ENCODE measurements around the gene KIF20B. TPM values are rescaled to one million over a fixed set of nuclear protein-coding genes. Genes with fewer than 3 reads are reported as not detected.

The KIF20B gene
- total and polyA plus RNA-seq, 4 donors = 0.91 to 12.9 (median 1.3) TPM

GRCh38 chr10:89651916-89652573 is 49.3 kb upstream of the KIF20B start:
- no peak for DNase-seq (ENCODE audit: low spot score)
- Histone ChIP-seq H3K36me3 (ENCODE audit: control insufficient read depth in 4 of 4, insufficient read depth in 3 of 4, low read depth in 1 of 4, low read length in 3 of 4) (no peaks in the 10 kb centered on the region), H3K4me3 (ENCODE audit: low read depth in 1 of 3, low read length in 3 of 3) (no peak overlapping the region), H3K27me3 (ENCODE audit: control insufficient read depth in 4 of 4, insufficient read depth in 4 of 4, low read length in 3 of 4) (no peaks in the 10 kb centered on the region), H3K9me3 (ENCODE audit: control insufficient read depth in 4 of 4, low read length in 3 of 4) (peaks cover 0 to 12% (median 4%) of the 10 kb centered on the region in 4 donors), H3K4me1 (ENCODE audit: control insufficient read depth in 4 of 4, insufficient read depth in 4 of 4, low read length in 3 of 4) (peaks cover 3 to 22% (median 9%) of the 10 kb centered on the region in 4 donors), H3K27ac (ENCODE audit: low read depth in 1 of 2, low read length in 2 of 2) (no peak overlapping the region), H3K9ac (ENCODE audit: low read depth in 1 of 2, low read length in 2 of 2) (no peak overlapping the region)
- WGBS = 86% methylated on average over 3 of the region's 3 CpGs
- TF ChIP-seq SP1 (IDR thresholded peaks at IDR 0.05) (no peak), EGR1 (IDR thresholded peaks at IDR 0.05; ENCODE audit: low read depth in 2 of 2) (no peak), YY1 (IDR thresholded peaks at IDR 0.05) (no peak), ZBTB33 (IDR thresholded peaks at IDR 0.05) (no peak), CTCF (IDR thresholded peaks at IDR 0.05; ENCODE audit: low read depth, low read length, missing input control) (no peak), NR2F2 (IDR thresholded peaks at IDR 0.05) (no peak), RXRA (IDR thresholded peaks at IDR 0.05) (no peak), GABPA (IDR thresholded peaks at IDR 0.05 in 1 of 2, conservative IDR thresholded peaks at IDR 0.05 in 1 of 2) (no peak), FOXA1 (IDR thresholded peaks at IDR 0.05) (no peak), ATF3 (IDR thresholded peaks at IDR 0.05) (no peak), FOXA2 (IDR thresholded peaks at IDR 0.05) (no peak), REST (IDR thresholded peaks at IDR 0.05) (no peak), HNF4G (IDR thresholded peaks at IDR 0.05) (no peak), HNF4A (conservative IDR thresholded peaks at IDR 0.05) (no peak)

- H3K9me3 ChIP-seq (ENCODE audit: control insufficient read depth in 4 of 4, low read length in 3 of 4) = peaks cover 0 to 12% (median 4%) of the 10 kb centered on the region in 4 donors
- H3K27ac ChIP-seq (ENCODE audit: low read depth in 1 of 2, low read length in 2 of 2) = no peak overlapping the region
- no peaks in the 10 kb centered on the region for H3K27me3 ChIP-seq (ENCODE audit: control insufficient read depth in 4 of 4, insufficient read depth in 4 of 4, low read length in 3 of 4)
- TF ChIP-seq CTCF (IDR thresholded peaks at IDR 0.05; ENCODE audit: low read depth, low read length, missing input control) (no peak), ZBTB33 (IDR thresholded peaks at IDR 0.05) (no peak), TAF1 (conservative IDR thresholded peaks at IDR 0.05) (no peak), SP1 (IDR thresholded peaks at IDR 0.05) (no peak), FOXA2 (IDR thresholded peaks at IDR 0.05) (no peak)
- H3K36me3 ChIP-seq (ENCODE audit: control insufficient read depth in 4 of 4, insufficient read depth in 3 of 4, low read depth in 1 of 4, low read length in 3 of 4) = no peaks in the 10 kb centered on the region
- H3K4me1 ChIP-seq (ENCODE audit: control insufficient read depth in 4 of 4, insufficient read depth in 4 of 4, low read length in 3 of 4) = peaks cover 3 to 20% (median 9%) of the 10 kb centered on the region in 4 donors
- H3K4me3 ChIP-seq (ENCODE audit: low read depth in 1 of 3, low read length in 3 of 3) = no peak overlapping the region
- 98% methylated on average over 3 of the region's 3 CpGs for WGBS
- no peak overlapping the region for H3K9ac ChIP-seq (ENCODE audit: low read depth in 1 of 2, low read length in 2 of 2)
- no peak for DNase-seq (ENCODE audit: low spot score)
Measured at GRCh38 chr10:89652806-89653370, 48.5 kb upstream of the KIF20B start.

All from liver (tissue), 9 donors.